ENCODE results near the gene EYA2.

Gene EYA2

GRCh38 chr20:47141350-47141921, 246.8 kb downstream of the EYA2 start:
- in situ Hi-C loops (cut with MboI; ENCODE audit: low sequenced_read_pairs) = no loop called here
- Histone ChIP-seq H3K4me1 (no peaks in the 10 kb centered on the region), H3K9me3 (no peaks in the 10 kb centered on the region), H3K27me3 (ENCODE audit: low read depth) (no peaks in the 10 kb centered on the region), H3K36me3 (replicated peaks) (no peaks in the 10 kb centered on the region), H3K4me3 (no peak overlapping the region)
- DNase-seq (ENCODE audit: low spot score in 2 of 2) = no peak

DNA sequence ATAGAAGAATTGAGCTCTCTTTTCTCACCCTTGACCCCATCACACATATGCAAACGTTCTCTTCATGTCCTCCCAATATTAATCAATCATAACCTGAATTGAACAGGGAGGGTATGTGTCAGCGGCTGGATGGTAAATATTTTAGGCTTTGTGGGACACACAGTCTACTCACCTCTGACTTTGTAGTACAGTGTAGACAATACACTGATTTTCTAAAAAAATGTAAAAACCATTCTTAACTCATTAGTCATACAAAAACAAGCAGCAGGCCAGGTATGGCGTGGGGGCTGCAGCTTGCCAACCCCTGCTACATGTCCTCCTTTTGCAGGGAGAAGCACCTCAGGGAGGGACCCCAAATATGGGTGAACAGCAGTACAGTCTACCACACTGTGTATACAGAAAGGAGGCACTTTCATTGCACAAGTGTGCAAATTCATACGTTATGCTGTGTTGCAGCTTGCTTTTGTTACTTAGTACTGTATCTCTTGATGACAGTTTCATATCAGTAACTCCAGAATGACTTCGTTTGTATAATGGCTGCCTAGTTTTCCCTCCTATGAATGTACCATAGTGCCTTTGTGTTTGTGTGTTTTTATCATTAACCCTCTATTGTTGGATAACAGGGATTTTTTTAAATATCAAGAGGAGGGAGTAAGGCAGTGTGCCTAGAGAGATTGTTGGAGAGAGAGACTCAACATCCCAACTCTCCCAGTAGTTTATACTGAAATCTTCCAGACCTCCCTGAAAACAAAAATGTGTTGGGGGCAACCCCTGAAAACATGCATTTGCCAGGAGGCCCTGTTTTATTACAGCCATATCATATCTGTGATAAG, 247.5 kb downstream of the EYA2 start:
- no peaks in the 10 kb centered on the region for H3K27me3 ChIP-seq (ENCODE audit: low read depth)
- in situ Hi-C loops (cut with MboI; ENCODE audit: low sequenced_read_pairs) = no loop called here
- no peak overlapping the region for H3K4me3 ChIP-seq
- H3K4me1 ChIP-seq = no peaks in the 10 kb centered on the region
- no peaks in the 10 kb centered on the region for H3K9me3 ChIP-seq
- no peaks in the 10 kb centered on the region for H3K36me3 ChIP-seq (replicated peaks)
- no peak for DNase-seq (ENCODE audit: low spot score in 2 of 2)

GRCh38 chr20:47142774-47143170, 248.1 kb downstream of the EYA2 start:
- no peaks in the 10 kb centered on the region for H3K4me1 ChIP-seq
- in situ Hi-C loops (cut with MboI; ENCODE audit: low sequenced_read_pairs) = no loop called here
- H3K27me3 ChIP-seq (ENCODE audit: low read depth) = no peaks in the 10 kb centered on the region
- no peak for DNase-seq (ENCODE audit: low spot score in 2 of 2)
- no peaks in the 10 kb centered on the region for H3K36me3 ChIP-seq (replicated peaks)
- no peaks in the 10 kb centered on the region for H3K9me3 ChIP-seq
- no peak overlapping the region for H3K4me3 ChIP-seq

DNA sequence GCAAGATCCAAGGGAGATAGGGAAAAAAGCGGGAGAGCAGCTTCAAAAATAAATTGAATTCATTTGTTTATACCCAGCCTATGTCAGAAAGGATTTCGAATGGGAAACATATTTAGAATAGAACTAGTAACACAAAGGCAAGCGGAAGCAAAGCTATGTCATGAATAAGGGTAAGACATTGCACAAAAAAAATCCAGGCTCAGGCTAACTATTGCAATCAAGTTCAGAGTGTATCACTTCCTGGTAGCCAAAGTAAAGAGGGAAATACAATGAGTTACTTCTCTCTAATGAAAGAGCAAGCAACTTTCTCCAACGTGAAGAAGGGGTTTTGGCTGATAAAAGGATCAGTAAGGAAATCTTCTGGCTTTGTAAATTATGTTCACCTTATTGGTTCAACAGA, 249.0 kb downstream of the EYA2 start:
- no peaks in the 10 kb centered on the region for H3K27me3 ChIP-seq (ENCODE audit: low read depth)
- no peaks in the 10 kb centered on the region for H3K4me1 ChIP-seq
- no peak for DNase-seq (ENCODE audit: low spot score in 2 of 2)
- H3K4me3 ChIP-seq = no peak overlapping the region
- in situ Hi-C loops (cut with MboI; ENCODE audit: low sequenced_read_pairs) = no loop called here
- H3K36me3 ChIP-seq (replicated peaks) = no peaks in the 10 kb centered on the region
- H3K9me3 ChIP-seq = no peaks in the 10 kb centered on the region

GRCh38 chr20:47144463-47144862, 249.8 kb downstream of the EYA2 start:
- Histone ChIP-seq H3K4me3 (no peak overlapping the region), H3K9me3 (no peaks in the 10 kb centered on the region), H3K4me1 (no peaks in the 10 kb centered on the region), H3K27me3 (ENCODE audit: low read depth) (no peaks in the 10 kb centered on the region), H3K36me3 (replicated peaks) (no peaks in the 10 kb centered on the region)
- in situ Hi-C loops (cut with MboI; ENCODE audit: low sequenced_read_pairs) = no loop called here
- no peak for DNase-seq (ENCODE audit: low spot score in 2 of 2)

GRCh38 chr20:47146686-47147085, 252.0 kb downstream of the EYA2 start:
- Histone ChIP-seq H3K36me3 (replicated peaks) (no peaks in the 10 kb centered on the region), H3K4me1 (no peaks in the 10 kb centered on the region), H3K9me3 (no peaks in the 10 kb centered on the region), H3K4me3 (no peak overlapping the region), H3K27me3 (ENCODE audit: low read depth) (no peaks in the 10 kb centered on the region)
- in situ Hi-C loops (cut with MboI; ENCODE audit: low sequenced_read_pairs) = no loop called here
- DNase-seq (ENCODE audit: low spot score in 2 of 2) = peak in 1 of 2 experiments; percentile 10

DNA sequence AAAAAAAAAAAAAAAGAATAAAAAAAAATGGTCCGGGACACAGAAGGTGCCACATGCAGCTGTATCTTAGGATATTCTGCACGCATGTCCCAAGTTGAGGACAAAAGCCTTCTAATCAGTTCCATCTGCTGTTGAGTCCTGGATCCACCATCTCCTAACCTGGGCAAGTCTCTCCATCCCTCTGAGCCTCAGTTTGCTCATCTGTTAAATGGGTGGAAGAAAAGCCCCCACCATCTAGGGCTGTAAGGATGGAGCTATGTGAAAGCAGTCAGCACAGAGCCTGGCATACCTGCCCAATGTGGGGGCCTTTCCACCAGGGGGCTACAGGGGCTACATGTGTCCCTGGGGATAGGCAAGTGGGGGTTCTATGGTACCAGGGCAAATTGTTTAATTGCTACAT, 253.4 kb downstream of the EYA2 start:
- Histone ChIP-seq H3K9me3 (no peaks in the 10 kb centered on the region), H3K36me3 (replicated peaks) (no peaks in the 10 kb centered on the region), H3K4me3 (no peak overlapping the region), H3K4me1 (no peaks in the 10 kb centered on the region), H3K27me3 (ENCODE audit: low read depth) (no peaks in the 10 kb centered on the region)
- in situ Hi-C loops (cut with MboI; ENCODE audit: low sequenced_read_pairs) = no loop called here
- no peak for DNase-seq (ENCODE audit: low spot score in 2 of 2)

- DNase-seq (ENCODE audit: low spot score in 2 of 2) = no peak
- H3K36me3 ChIP-seq (replicated peaks) = no peaks in the 10 kb centered on the region
- no peaks in the 10 kb centered on the region for H3K9me3 ChIP-seq
- no peaks in the 10 kb centered on the region for H3K4me1 ChIP-seq
- H3K27me3 ChIP-seq (ENCODE audit: low read depth) = no peaks in the 10 kb centered on the region
- no peak overlapping the region for H3K4me3 ChIP-seq
- in situ Hi-C loops (cut with MboI; ENCODE audit: low sequenced_read_pairs) = loop anchor here (5.0 kb wide), 1 partner anchor 393 kb away; no protein-coding TSS in a partner anchor
Measured at GRCh38 chr20:47149939-47150338, 255.3 kb downstream of the EYA2 start.

DNA sequence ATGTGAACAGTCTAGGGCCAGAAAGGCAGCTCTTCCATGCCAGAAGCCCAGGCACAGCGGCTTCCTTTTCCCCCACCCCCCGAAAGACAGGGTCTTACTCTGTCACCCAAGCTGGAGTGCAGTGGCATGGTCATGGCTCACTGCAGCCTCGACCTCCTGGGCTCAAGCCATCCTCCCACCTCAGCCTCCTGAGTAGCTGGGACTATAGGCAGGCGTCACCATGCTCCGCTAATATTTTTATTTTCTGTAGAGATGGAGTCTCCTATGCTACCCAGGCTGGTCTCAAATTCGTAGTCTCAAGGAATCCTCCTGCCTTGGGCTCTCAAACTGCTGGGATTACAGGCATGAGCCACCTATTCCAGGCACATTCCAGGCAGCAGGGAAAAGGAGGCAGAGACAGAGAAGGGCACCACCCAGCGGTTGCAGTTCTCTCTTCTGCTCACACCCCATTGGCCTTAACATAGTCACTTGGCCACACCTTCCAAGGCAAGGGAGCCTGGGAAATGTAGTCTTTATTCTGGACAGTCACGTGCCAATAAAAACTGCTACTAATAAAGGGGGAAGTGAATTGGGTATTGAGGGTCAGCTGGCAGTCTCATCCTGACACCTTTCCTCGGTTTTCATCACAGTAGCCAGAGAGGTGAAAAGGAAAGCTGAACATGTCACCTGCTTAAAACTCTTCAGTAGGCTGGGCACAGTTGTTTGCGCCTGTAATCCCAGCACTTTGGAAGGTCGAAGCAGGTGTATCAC, 255.9 kb downstream of the EYA2 start:
- no peaks in the 10 kb centered on the region for H3K9me3 ChIP-seq
- in situ Hi-C loops (cut with MboI; ENCODE audit: low sequenced_read_pairs) = loop anchor here (5.0 kb wide), 1 partner anchor 393 kb away; no protein-coding TSS in a partner anchor
- H3K27me3 ChIP-seq (ENCODE audit: low read depth) = 0 out of 2 replicates have a peak, but pooled peaks cover 3% of the 10 kb centered on the region
- DNase-seq (ENCODE audit: low spot score in 2 of 2) = peak; percentile 78 to 83
- H3K4me3 ChIP-seq = no peak overlapping the region
- no peaks in the 10 kb centered on the region for H3K36me3 ChIP-seq (replicated peaks)
- H3K4me1 ChIP-seq = no peaks in the 10 kb centered on the region

GRCh38 chr20:47152068-47152467, 257.4 kb downstream of the EYA2 start:
- Histone ChIP-seq H3K9me3 (no peaks in the 10 kb centered on the region), H3K4me3 (no peak overlapping the region), H3K36me3 (replicated peaks) (no peaks in the 10 kb centered on the region), H3K27me3 (ENCODE audit: low read depth) (peaks cover 5% of the 10 kb centered on the region; the same call in 1 of the 2 replicates), H3K4me1 (no peaks in the 10 kb centered on the region)
- no peak for DNase-seq (ENCODE audit: low spot score in 2 of 2)
- in situ Hi-C loops (cut with MboI; ENCODE audit: low sequenced_read_pairs) = loop anchor here (5.0 kb wide), 1 partner anchor 395 kb away; no protein-coding TSS in a partner anchor

GRCh38 chr20:47154089-47154488, 259.4 kb downstream of the EYA2 start:
- no peaks in the 10 kb centered on the region for H3K9me3 ChIP-seq
- no peaks in the 10 kb centered on the region for H3K36me3 ChIP-seq (replicated peaks)
- H3K4me1 ChIP-seq = no peaks in the 10 kb centered on the region
- H3K27me3 ChIP-seq (ENCODE audit: low read depth) = peaks cover 5% of the 10 kb centered on the region; the same call in 1 of the 2 replicates
- in situ Hi-C loops (cut with MboI; ENCODE audit: low sequenced_read_pairs) = loop anchor here (5.0 kb wide), 1 partner anchor 397 kb away; no protein-coding TSS in a partner anchor
- no peak overlapping the region for H3K4me3 ChIP-seq
- DNase-seq (ENCODE audit: low spot score in 2 of 2) = no peak

GRCh38 chr20:47156301-47157137, 261.9 kb downstream of the EYA2 start:
- DNase-seq (ENCODE audit: low spot score in 2 of 2) = no peak
- Histone ChIP-seq H3K36me3 (replicated peaks) (no peaks in the 10 kb centered on the region), H3K27me3 (ENCODE audit: low read depth) (peaks cover 5% of the 10 kb centered on the region; the same call in 1 of the 2 replicates), H3K4me3 (no peak overlapping the region), H3K9me3 (no peaks in the 10 kb centered on the region), H3K4me1 (no peaks in the 10 kb centered on the region)
- in situ Hi-C loops (cut with MboI; ENCODE audit: low sequenced_read_pairs) = no loop called here

DNA sequence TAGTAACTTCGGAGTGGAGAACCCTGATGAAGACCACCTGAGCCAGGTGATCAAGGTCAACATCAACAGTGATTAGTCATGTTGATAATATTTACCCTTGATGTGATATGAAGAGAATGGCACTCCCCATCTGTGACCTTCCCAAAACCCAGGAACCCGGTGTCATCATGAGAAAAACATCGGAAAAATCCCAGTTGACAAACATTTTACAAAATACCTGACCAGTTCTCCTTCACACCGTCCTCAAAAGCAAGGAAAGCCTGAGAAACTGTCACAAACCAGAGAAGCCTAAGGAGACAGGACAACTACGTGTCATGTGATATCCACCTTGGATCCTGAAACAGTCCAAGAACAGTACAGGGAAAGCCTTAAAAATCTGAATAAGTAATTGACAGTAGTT, 264.5 kb downstream of the EYA2 start:
- in situ Hi-C loops (cut with MboI; ENCODE audit: low sequenced_read_pairs) = no loop called here
- Histone ChIP-seq H3K27me3 (ENCODE audit: low read depth) (peaks cover 5% of the 10 kb centered on the region; the same call in 1 of the 2 replicates), H3K36me3 (replicated peaks) (no peaks in the 10 kb centered on the region), H3K4me3 (no peak overlapping the region), H3K4me1 (no peaks in the 10 kb centered on the region), H3K9me3 (no peaks in the 10 kb centered on the region)
- DNase-seq (ENCODE audit: low spot score in 2 of 2) = no peak
